GM23338 (cell line): ENCODE results near the gene MAN1A2. TPM values are rescaled to one million over a fixed set of nuclear protein-coding genes. Genes with fewer than 3 reads are reported as not detected.

Experiments
- ATAC-seq: fragments of 200-7000 bp; cut with Tn5 transposase; 3 replicates; pipeline ENCODE4 v1.9.1; 2020
- DNase-seq: peaks from one replicate; pipeline ENCODE4 v3.0.0-alpha.2; 2015; ENCODE audit warnings: low spot score
- H2AFZ ChIP-seq: fragments of 200-600 bp; sonication (generic); 2 replicates; pipeline ENCODE4 v1.8.0; 2016; ENCODE audit warnings: antibody characterized with exemption, mild to moderate bottlenecking, moderate library complexity
- H3F3A ChIP-seq: fragments of 200-600 bp; sonication (generic); replicated peaks from 2 replicates; pipeline ENCODE4 v1.8.0; 2017; ENCODE audit warnings: antibody characterized with exemption, mixed run types, low read depth
- H3K27ac ChIP-seq: fragments of 200-600 bp; sonication (generic); 2 replicates; pipeline ENCODE4 v1.6.1; 2016; ENCODE audit warnings: low read depth
- H3K27me3 ChIP-seq: fragments of 200-600 bp; sonication (generic); 2 replicates; pipeline ENCODE4 v1.8.0; 2016; ENCODE audit warnings: mild to moderate bottlenecking, mixed run types, moderate library complexity; ENCODE audit not compliant: insufficient read depth
- H3K36me3 ChIP-seq: fragments of 200-600 bp; sonication (generic); 2 replicates; pipeline ENCODE4 v1.8.0; 2016; ENCODE audit warnings: mild to moderate bottlenecking; ENCODE audit not compliant: insufficient read depth
- H3K4me1 ChIP-seq: fragments of 200-600 bp; sonication (generic); 2 replicates; pipeline ENCODE4 v1.8.0; 2016; ENCODE audit warnings: mild to moderate bottlenecking, moderate library complexity; ENCODE audit not compliant: insufficient read depth
- H3K4me2 ChIP-seq: fragments of 200-600 bp; sonication (generic); 2 replicates; pipeline ENCODE4 v1.7.1; 2017; ENCODE audit warnings: mixed run types
- H3K4me3 ChIP-seq: fragments of 200-600 bp; sonication (generic); 2 replicates; pipeline ENCODE4 v1.6.1; 2016; ENCODE audit warnings: mixed run types
- H3K79me2 ChIP-seq: fragments of 200-600 bp; sonication (generic); replicated peaks from 2 replicates; pipeline ENCODE4 v1.8.0; 2017; ENCODE audit warnings: mild to moderate bottlenecking; ENCODE audit not compliant: insufficient read depth
- H3K9me2 ChIP-seq: fragments of 200-600 bp; sonication (generic); 2 replicates; pipeline ENCODE4 v1.8.0; 2017; ENCODE audit not compliant: insufficient read depth
- H4K20me1 ChIP-seq: fragments of 200-600 bp; sonication (generic); replicated peaks from 2 replicates; pipeline ENCODE4 v1.8.0; 2017; ENCODE audit warnings: mild to moderate bottlenecking; ENCODE audit not compliant: insufficient read depth
- H3K27ac Mint-ChIP-seq: 2 replicates; pipeline ENCODE4 v1.8.0; 2020; ENCODE audit warnings: inconsistent platforms, mild to moderate bottlenecking, moderate library complexity, mixed read lengths
- H3K27me3 Mint-ChIP-seq: 3 replicates; pipeline ENCODE4 v1.8.0; 2022; ENCODE audit warnings: low read depth, mild to moderate bottlenecking, moderate library complexity, mixed read lengths, inconsistent platforms; ENCODE audit not compliant: insufficient read depth, poor library complexity
- H3K36me3 Mint-ChIP-seq: 3 replicates; pipeline ENCODE4 v1.8.0; 2021; ENCODE audit warnings: low read depth, mild to moderate bottlenecking, inconsistent platforms, moderate library complexity, mixed read lengths
- H3K4me1 Mint-ChIP-seq: 3 replicates; pipeline ENCODE4 v1.8.0; 2020; ENCODE audit warnings: mild to moderate bottlenecking, inconsistent platforms, mixed read lengths
- H3K4me3 Mint-ChIP-seq: 3 replicates; pipeline ENCODE4 v1.8.0; 2021; ENCODE audit warnings: moderate library complexity, mild to moderate bottlenecking, inconsistent platforms, mixed read lengths
- H3K9me3 Mint-ChIP-seq: 3 replicates; pipeline ENCODE4 v1.8.0; 2020; ENCODE audit warnings: moderate library complexity, mild to moderate bottlenecking, inconsistent platforms, mixed read lengths
- EZH2 ChIP-seq: fragments of 200-600 bp; sonication (generic); IDR thresholded peaks from one replicate; pipeline ENCODE4 v1.8.0; 2017; ENCODE audit warnings: antibody characterized with exemption, mild to moderate bottlenecking, low read depth; ENCODE audit not compliant: unreplicated experiment
- EZH2phosphoT487 ChIP-seq: fragments of 200-600 bp; sonication (generic); IDR thresholded peaks from one replicate; pipeline ENCODE4 v1.8.1; 2018; ENCODE audit warnings: antibody characterized with exemption; ENCODE audit not compliant: unreplicated experiment
- JUNB ChIP-seq: IDR thresholded peaks from one replicate; pipeline ENCODE4 v1.6.1; 2016; ENCODE audit warnings: antibody characterized with exemption; ENCODE audit not compliant: unreplicated experiment
- NANOG ChIP-seq: IDR thresholded peaks from 2 replicates; pipeline ENCODE4 v1.6.1; 2016; ENCODE audit warnings: antibody characterized with exemption, borderline replicate concordance
- POLR2AphosphoS5 ChIP-seq: IDR thresholded peaks from 2 replicates; pipeline ENCODE4 v1.6.1; 2016; ENCODE audit warnings: antibody characterized with exemption, low read depth
- STAT1 ChIP-seq: IDR thresholded peaks from one replicate; pipeline ENCODE4 v1.6.1; 2016; ENCODE audit warnings: antibody characterized with exemption; ENCODE audit not compliant: unreplicated experiment
- ZNF114 ChIP-seq: fragments of 250-450 bp; sonication (Bioruptor Pico); IDR thresholded peaks from 2 replicates; pipeline ENCODE4 v1.5.0; 2020; ENCODE audit warnings: mild to moderate bottlenecking, moderate library complexity
- ZNF331 ChIP-seq: fragments of 250-450 bp; sonication (Bioruptor Pico); IDR thresholded peaks from 2 replicates; pipeline ENCODE4 v1.5.0; 2020; ENCODE audit warnings: low read depth, mild to moderate bottlenecking, moderate library complexity
- polyA plus RNA-seq: library from polyadenylated mRNA; unstranded; fragments of >200 nt; fragmentation: Nextera tagmentation; extraction: Ambion mirVana; gene quantifications from 2 replicates; pipeline ENCODE4 v1.2.1, GENCODE V29; 2016
- total RNA-seq: library from RNA; depleted of rRNA; stranded (reverse); fragments of >200 nt; shearing (Covaris generic); gene quantifications from 2 replicates; pipeline ENCODE4 v1.2.3, GENCODE V29; 2014
- TF ChIP-seq, protein P1 (sequence below), 2 experiments: fragments of 200-600 bp in 1 of 2; sonication (generic) in 1 of 2; conservative IDR thresholded peaks; 2 replicates each; pipeline versions ENCODE4 v1.5.1 to v1.6.1; 2016 to 2017; ENCODE audit warnings: antibody characterized with exemption in 2 of 2, low read depth in 2 of 2, mild to moderate bottlenecking in 2 of 2, moderate library complexity in 1 of 2
- TF ChIP-seq, protein P2 (sequence below): fragments of 250-450 bp; sonication (Bioruptor Pico); IDR thresholded peaks from 2 replicates; pipeline ENCODE4 v1.5.0; 2020; ENCODE audit warnings: mild to moderate bottlenecking, moderate library complexity
- TF ChIP-seq, protein P3 (sequence below): IDR thresholded peaks from one replicate; pipeline ENCODE4 v1.6.1; 2018; ENCODE audit warnings: antibody characterized with exemption; ENCODE audit not compliant: unreplicated experiment

Gene MAN1A2
- total and polyA plus RNA-seq, 2 experiments from 2014 or later, result 18.6 to 22.2 TPM

DNA sequence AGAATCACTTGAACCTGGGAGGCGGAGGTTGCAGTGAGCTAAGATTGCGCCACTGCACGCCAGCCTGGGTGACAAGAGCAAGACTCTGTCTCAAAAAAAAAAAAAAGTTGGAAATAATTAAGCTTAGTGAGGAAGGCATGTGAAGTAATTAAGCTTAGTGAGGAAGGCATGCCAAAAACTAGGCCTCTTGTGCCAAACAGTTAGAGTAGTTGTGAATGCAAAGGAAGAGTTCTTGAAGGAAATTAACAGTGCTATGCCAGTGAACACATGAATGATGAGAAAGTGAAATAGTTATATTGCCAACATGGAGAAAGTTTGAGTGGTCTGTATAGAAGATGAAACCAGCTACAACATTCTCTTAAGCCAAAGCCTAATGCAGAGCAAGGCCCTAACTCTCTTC is 85.0 kb downstream of the MAN1A2 start:
- Histone ChIP-seq H2AFZ (no peak overlapping the region), H3K4me3 (no peak overlapping the region), H4K20me1 (no peaks in the 10 kb centered on the region), H3K4me1 (0 out of 2 replicates have a peak, but pooled peaks cover 5% of the 10 kb centered on the region), H3F3A (no peaks in the 10 kb centered on the region), H3K4me2 (no peak overlapping the region), H3K9me2 (no peaks in the 10 kb centered on the region), H3K36me3 (no peaks in the 10 kb centered on the region), H3K79me2 (no peaks in the 10 kb centered on the region), H3K27ac (no peak overlapping the region), H3K27me3 (no peaks in the 10 kb centered on the region)
- no peak overlapping the region for H3K4me3 Mint-ChIP-seq
- ATAC-seq (no peak), DNase-seq (no peak)
- no peak overlapping the region for H3K27ac Mint-ChIP-seq
- H3K4me1 Mint-ChIP-seq, result peaks cover 4% of the 10 kb centered on the region; the same call in 1 of the 3 replicates
- H3K9me3 Mint-ChIP-seq, result peaks cover 6% of the 10 kb centered on the region; the same call in 1 of the 3 replicates
- TF ChIP-seq, protein P1, sequence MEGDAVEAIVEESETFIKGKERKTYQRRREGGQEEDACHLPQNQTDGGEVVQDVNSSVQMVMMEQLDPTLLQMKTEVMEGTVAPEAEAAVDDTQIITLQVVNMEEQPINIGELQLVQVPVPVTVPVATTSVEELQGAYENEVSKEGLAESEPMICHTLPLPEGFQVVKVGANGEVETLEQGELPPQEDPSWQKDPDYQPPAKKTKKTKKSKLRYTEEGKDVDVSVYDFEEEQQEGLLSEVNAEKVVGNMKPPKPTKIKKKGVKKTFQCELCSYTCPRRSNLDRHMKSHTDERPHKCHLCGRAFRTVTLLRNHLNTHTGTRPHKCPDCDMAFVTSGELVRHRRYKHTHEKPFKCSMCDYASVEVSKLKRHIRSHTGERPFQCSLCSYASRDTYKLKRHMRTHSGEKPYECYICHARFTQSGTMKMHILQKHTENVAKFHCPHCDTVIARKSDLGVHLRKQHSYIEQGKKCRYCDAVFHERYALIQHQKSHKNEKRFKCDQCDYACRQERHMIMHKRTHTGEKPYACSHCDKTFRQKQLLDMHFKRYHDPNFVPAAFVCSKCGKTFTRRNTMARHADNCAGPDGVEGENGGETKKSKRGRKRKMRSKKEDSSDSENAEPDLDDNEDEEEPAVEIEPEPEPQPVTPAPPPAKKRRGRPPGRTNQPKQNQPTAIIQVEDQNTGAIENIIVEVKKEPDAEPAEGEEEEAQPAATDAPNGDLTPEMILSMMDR (conservative IDR thresholded peaks at IDR 0.05; ENCODE audit: low read depth in 2 of 2), result no peak
- TF ChIP-seq POLR2AphosphoS5 (no peak), EZH2 (no peak), NANOG (no peak), JUNB (no peak), ZNF114 (CRISPR knock-in tag) (no peak), STAT1 (no peak), EZH2phosphoT487 (no peak), ZNF331 (CRISPR knock-in tag) (no peak)
- TF ChIP-seq, protein P2, sequence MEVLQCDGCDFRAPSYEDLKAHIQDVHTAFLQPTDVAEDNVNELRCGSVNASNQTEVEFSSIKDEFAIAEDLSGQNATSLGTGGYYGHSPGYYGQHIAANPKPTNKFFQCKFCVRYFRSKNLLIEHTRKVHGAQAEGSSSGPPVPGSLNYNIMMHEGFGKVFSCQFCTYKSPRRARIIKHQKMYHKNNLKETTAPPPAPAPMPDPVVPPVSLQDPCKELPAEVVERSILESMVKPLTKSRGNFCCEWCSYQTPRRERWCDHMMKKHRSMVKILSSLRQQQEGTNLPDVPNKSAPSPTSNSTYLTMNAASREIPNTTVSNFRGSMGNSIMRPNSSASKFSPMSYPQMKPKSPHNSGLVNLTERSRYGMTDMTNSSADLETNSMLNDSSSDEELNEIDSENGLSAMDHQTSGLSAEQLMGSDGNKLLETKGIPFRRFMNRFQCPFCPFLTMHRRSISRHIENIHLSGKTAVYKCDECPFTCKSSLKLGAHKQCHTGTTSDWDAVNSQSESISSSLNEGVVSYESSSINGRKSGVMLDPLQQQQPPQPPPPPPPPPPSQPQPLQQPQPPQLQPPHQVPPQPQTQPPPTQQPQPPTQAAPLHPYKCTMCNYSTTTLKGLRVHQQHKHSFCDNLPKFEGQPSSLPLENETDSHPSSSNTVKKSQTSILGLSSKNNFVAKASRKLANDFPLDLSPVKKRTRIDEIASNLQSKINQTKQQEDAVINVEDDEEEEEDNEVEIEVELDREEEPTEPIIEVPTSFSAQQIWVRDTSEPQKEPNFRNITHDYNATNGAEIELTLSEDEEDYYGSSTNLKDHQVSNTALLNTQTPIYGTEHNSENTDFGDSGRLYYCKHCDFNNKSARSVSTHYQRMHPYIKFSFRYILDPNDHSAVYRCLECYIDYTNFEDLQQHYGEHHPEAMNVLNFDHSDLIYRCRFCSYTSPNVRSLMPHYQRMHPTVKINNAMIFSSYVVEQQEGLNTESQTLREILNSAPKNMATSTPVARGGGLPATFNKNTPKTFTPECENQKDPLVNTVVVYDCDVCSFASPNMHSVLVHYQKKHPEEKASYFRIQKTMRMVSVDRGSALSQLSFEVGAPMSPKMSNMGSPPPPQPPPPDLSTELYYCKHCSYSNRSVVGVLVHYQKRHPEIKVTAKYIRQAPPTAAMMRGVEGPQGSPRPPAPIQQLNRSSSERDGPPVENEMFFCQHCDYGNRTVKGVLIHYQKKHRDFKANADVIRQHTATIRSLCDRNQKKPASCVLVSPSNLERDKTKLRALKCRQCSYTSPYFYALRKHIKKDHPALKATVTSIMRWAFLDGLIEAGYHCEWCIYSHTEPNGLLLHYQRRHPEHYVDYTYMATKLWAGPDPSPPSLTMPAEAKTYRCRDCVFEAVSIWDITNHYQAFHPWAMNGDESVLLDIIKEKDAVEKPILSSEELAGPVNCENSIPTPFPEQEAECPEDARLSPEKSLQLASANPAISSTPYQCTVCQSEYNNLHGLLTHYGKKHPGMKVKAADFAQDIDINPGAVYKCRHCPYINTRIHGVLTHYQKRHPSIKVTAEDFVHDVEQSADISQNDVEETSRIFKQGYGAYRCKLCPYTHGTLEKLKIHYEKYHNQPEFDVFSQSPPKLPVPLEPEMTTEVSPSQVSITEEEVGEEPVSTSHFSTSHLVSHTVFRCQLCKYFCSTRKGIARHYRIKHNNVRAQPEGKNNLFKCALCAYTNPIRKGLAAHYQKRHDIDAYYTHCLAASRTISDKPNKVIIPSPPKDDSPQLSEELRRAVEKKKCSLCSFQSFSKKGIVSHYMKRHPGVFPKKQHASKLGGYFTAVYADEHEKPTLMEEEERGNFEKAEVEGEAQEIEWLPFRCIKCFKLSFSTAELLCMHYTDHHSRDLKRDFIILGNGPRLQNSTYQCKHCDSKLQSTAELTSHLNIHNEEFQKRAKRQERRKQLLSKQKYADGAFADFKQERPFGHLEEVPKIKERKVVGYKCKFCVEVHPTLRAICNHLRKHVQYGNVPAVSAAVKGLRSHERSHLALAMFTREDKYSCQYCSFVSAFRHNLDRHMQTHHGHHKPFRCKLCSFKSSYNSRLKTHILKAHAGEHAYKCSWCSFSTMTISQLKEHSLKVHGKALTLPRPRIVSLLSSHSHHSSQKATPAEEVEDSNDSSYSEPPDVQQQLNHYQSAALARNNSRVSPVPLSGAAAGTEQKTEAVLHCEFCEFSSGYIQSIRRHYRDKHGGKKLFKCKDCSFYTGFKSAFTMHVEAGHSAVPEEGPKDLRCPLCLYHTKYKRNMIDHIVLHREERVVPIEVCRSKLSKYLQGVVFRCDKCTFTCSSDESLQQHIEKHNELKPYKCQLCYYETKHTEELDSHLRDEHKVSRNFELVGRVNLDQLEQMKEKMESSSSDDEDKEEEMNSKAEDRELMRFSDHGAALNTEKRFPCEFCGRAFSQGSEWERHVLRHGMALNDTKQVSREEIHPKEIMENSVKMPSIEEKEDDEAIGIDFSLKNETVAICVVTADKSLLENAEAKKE (CRISPR knock-in tag), result no peak
- TF ChIP-seq, protein P3, sequence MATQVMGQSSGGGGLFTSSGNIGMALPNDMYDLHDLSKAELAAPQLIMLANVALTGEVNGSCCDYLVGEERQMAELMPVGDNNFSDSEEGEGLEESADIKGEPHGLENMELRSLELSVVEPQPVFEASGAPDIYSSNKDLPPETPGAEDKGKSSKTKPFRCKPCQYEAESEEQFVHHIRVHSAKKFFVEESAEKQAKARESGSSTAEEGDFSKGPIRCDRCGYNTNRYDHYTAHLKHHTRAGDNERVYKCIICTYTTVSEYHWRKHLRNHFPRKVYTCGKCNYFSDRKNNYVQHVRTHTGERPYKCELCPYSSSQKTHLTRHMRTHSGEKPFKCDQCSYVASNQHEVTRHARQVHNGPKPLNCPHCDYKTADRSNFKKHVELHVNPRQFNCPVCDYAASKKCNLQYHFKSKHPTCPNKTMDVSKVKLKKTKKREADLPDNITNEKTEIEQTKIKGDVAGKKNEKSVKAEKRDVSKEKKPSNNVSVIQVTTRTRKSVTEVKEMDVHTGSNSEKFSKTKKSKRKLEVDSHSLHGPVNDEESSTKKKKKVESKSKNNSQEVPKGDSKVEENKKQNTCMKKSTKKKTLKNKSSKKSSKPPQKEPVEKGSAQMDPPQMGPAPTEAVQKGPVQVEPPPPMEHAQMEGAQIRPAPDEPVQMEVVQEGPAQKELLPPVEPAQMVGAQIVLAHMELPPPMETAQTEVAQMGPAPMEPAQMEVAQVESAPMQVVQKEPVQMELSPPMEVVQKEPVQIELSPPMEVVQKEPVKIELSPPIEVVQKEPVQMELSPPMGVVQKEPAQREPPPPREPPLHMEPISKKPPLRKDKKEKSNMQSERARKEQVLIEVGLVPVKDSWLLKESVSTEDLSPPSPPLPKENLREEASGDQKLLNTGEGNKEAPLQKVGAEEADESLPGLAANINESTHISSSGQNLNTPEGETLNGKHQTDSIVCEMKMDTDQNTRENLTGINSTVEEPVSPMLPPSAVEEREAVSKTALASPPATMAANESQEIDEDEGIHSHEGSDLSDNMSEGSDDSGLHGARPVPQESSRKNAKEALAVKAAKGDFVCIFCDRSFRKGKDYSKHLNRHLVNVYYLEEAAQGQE, result no peak
- no peaks in the 10 kb centered on the region for H3K27me3 Mint-ChIP-seq
- peaks cover 24% of the 10 kb centered on the region for H3K36me3 Mint-ChIP-seq
